Measurements from ENCODE around the gene SYNDIG1L.
A peak's percentile ranks its signal among the peaks of the same experiment; 100 is the strongest.
"Not testable (repeated sequence)": the region's sequence is repeated elsewhere in the genome, so short reads cannot be mapped to it uniquely, and the experiment has no call there.

Gene SYNDIG1L

DNA sequence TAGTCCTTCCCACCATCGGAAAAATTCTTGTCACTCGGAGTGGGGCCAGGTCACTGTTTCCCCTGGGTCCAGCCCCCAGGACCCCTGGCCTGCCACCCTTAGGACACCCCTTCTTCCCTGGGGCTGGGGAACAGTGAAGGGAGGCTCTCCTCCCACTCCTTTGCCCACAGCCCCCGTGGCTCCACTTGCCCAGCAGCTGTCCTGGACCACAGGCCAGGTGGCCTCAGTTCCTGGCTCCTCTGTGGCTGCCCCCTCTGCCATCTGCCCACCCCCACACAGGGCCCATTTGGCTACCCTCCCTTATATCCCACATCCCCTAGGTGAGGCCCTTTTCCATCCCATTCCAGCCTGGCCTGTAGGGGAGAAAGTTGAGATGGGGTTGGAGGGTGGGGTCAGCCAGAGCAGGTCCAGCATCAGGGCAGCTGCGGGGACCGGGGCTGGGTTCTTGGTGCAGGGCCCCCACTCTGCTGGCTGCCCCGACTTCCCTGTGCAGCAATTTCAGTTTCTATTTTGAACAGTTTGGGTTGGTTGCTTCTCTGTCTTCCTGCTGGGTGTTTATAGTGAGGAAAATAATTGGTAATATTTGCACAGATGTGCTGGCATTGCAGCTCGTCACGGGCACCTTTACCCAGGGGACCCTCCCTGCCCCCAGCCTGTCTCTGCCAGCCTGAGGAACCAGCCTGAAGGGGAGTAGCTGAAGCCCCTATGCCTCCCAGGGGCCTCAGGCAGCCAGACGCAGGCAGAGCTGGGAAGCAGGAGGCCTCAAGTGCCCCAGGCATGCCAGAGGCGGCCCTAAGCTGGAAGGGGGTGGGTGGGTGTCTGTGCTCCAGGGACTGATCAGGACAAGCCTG is 23.4 kb downstream of the SYNDIG1L start:
- no peak for DNase-seq

DNA sequence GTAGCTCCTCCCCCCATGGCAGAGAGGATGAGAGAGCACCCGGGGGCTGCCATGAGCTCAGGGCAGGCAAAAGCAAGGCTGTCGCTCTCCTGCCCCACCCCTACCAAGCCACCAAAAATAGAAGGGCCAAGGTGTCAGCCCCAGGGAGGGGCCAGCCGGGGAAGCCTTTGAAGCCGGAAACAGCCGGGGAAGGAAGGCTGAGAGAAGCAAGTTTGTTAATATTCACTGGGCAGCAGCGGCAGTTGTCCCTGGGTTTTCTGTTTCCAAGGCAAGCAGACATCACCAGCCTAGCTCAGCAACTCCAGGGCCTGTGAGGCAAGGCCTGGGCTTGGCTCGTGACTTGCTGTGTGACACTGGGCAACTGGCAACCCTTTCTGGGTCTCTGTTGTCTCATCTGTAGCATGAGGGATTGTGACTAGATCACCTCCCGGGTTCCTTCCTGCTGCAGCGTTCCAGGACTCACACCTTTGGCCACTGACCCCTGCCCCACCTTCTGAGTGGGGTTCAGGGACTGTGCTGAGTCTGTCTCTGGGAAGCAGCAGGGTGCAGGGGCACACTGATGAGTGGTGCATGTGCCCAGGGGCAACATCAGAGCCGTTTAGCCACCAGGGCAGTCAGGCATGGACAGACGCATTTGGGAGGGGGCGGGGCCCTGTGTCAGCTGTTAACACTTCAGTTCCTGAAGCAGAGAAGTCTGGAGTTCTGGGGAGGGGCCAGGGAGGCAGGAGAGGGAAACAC is 24.3 kb downstream of the SYNDIG1L start:
- no peak for DNase-seq

DNA sequence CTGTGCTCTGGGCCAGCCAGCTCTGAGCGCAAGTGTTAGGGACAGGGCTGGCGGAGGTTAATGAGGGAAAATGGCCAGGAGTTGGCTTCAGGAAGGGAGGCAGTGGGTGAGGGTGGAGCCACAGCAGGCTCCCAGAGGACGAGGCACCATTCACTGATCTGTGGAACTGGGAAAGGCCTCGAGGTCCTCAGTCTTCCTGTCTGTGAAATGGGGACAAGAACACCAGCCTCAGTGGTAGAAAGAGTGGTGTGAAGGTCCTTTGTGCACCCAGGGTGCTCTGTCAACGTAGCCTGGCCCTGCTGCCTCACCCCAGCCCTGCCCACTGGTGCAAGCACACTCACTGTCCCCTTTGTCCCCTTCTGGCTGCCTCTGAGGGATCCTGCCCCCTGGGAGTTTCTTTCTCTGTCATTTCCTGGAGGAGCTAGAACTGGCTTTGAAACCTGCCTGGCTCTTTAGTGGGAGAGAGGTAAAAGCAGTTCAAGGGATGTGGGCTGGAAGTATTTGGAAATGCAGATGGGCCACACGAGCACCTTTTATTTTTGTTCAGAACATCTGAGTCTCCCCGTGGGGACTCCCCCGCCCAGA is 25.0 kb downstream of the SYNDIG1L start:
- DNase-seq = no peak

DNA sequence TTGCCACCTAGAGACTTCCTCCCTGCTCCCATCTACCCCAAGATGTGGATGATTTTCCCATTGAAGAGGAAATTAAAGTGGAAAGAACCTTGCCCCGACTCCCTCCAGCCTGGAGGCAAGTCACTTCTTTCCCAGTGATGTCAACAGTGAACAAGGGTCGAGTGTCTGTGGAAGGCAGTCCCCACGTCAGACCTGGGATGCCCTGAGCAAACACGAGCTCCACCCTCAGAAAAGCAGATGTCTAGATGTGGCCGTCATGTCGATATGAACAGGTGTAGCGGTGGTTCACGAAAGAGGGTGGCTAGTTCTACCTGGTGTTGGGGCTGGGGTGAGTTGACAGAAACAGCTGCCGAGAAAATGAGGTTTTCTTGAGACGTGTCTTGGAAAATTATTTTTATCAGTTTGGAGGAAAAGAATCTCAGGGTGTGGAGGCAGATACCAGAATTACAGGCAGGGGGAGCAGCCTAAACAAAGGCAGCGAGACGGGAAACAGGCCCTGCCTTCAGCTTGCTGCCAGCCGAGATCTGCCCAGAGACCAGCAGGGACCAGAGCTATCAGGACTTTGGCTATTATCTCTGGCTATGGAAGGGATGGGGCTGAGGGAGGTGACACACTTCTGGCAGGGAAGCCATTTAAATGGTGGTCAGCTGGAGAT is 25.9 kb downstream of the SYNDIG1L start:
- DNase-seq = no peak

DNA sequence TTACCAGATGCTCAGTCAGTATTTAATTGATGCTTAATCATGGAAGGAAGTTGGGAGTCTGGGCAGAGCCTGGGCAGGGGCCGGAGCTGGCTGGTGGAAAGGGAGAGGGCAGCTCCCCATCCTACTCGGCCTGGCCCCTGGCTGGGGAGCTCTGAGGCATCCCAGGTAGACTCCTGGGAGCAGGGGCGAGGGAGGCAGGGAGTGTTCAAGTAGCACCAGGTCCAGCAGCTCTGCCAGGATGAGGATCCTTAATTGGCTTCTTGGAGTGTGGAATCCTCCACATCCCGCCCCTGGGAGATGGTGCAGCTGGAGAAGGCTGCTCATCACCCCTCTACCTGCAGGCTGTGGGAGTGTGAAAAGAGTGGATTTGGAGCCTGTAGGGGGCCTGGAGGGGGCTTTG is 30.9 kb downstream of the SYNDIG1L start:
- no peak for DNase-seq

DNA sequence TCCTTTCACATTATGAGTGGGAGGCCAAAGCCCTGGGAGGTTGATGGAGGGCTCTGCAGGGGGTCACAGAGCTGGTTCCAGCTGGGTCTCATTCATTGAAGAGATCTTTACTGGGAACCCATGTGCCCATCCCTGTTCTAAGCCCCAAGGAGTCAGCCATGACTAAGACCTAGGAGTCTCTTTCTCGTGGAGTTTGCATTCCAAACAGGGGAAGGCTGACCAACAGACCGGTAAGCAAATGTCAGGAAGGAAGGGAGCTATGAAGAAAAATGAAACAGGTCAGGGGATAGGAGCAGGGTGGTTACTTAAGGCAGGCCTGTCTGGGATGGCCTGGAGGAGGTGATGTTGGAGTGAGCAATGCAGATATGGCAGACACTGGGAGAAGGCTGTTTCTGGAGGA is 31.5 kb downstream of the SYNDIG1L start:
- DNase-seq = no peak

DNA sequence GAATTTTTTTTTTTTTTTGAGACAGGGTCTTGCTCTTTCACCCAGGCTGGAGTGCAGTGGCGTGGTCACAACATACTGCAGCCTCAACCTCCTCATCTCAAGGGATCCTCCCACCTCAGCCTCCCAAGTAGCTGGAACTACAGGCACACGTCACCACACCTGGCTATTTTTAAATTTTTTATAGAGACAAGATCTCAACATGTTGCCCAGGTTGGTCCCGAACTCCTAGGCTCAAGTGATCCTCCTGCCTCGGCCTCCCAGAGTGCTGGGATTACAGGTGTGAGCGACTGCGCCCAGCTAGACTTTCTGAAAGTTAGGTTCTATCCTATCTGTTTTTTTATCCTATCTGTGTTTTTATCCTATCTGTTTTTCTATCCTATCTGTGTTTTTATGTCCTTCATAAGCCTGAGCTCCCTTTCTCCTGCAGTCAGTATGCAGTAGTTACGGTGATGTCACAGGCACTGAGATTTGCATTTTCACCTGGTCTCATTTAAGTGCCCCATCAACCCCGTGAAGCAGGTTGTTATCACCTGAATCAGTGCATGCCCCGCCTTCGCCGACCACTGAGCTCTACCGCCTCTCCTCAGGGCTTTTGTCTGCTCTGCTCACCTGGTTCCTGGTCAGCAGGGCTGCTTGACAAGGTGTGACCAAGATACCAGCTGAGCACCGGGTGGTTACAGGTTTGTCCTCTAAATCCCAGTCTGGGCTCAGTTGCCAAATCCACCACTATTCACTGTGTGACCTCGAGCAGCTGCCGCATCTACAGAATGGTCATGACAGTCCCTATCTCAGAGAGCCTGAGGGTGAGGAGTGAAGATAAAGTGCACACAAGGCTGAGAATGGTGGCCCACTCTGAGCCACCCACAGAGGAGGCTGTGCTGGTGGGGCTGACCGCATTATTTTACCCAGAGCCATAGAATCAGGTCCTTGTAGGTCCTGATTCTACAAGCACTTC is 33.1 kb downstream of the SYNDIG1L start:
- no peak for DNase-seq

DNA sequence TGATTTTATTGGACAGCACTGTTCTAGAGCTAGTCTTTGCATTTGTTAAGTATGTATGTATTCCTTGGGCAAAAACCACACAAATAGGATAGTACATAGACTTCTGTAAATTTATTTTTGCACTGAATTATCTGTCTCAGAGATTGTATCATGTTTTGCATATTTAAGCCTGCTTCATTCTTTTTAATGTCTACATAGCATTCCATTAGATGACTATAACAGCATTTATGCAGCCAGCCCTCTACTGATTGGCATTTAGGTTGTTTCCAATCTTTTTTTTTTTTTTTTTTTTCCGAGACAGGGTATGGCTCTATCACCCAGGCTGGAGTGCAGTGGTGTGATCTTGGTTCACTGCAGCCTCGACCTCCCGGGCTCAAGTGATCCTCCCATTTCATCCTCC is 34.5 kb downstream of the SYNDIG1L start:
- no peak for DNase-seq

DNA sequence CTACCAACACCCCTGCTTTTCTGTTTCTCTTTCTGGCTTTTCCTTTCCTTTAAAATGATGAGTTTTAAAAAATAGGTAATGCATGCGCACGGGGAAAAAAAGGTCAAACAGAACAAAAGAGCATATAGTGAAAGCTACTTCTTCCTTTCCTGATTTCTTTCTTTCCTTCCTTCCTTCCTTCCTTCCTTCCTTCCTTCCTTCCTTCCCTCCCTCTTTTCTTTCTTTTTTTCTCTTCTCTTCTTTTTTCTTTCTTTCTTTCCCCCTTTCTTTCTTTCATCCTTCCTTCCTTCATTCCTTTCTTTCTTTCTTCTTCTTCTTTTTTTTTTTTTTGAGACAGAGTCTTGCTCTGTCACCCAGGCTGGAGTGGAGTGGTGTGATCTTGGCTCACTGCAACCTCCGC is 35.5 kb downstream of the SYNDIG1L start:
- not testable (repeated sequence) for DNase-seq

DNA sequence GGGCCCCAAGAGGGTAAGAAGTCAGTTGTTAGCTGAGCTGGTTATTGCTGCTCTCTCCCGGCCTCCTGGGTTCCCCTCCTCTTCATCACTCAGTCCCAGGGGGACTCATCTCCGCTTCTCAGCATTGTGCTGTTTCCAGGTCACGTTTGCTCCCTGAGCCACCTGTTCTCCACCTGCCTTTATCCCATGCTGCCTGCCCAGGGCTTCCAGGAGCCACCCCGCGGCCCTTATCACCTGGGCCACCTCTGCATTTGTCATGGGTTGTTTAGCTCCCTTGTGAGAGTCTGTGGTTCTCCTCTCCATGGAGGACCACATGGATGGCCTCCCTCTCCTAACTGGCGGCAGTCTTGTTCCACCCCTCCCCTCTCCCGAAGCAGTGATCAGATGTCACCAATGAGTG is 36.0 kb downstream of the SYNDIG1L start:
- no peak for DNase-seq

DNA sequence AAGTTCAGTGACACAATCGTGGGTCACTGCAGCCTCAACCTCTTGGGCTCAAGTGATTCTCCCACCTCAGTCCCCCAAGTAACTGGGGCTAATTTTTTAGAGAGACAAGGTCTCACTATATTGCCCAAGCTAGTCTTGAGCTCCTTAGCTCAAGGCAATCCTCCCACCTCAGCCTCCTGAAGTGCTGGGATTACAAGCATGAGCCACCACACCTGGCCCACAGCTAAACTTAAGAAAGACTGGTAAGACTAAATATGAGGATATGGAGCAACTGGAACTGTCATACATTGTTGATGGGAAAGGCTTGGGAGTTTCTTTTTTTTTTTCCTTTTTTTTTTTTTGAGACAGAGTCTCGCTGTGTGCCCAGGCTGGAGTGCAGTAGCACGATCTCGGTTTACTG is 43.8 kb downstream of the SYNDIG1L start:
- no peak for DNase-seq

DNA sequence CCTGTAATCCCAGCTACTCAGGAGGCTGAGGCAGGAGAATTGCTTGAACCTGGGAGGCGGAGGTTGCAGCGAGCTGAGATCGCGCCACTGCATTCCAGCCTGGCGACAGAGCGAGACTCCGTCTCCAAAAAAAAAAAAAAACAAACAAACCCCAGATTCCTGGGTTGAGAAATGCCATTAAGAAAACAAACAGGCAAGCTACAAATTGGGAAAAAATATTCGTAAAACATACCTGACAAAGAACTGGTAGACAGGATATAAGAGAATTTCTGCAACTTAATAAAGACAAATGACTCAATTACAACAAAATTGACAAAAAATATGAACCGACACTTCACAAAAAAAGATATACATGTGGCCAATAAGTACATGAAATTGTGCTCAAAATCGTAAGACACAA is 44.4 kb downstream of the SYNDIG1L start:
- DNase-seq = not testable (repeated sequence)

DNA sequence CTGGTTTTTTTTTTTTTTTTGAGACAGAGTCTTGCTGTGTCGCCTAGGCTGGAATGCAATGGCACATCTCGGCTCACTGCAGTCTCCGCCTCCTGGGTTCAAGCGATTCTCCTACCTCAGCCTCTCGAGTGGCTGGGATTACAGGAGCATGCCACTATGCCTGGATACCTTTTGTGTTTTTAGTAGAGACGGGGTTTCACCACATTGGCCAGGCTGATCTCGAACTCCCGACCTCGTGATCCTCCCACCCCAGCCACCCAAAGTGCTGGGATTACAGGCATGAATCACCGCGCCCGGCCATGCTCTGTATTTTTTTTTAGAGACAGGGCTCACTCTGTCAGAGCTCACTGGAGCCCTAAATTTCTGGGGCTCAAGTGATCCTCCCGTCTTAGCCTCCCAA is 45.2 kb downstream of the SYNDIG1L start:
- DNase-seq = no peak

DNA sequence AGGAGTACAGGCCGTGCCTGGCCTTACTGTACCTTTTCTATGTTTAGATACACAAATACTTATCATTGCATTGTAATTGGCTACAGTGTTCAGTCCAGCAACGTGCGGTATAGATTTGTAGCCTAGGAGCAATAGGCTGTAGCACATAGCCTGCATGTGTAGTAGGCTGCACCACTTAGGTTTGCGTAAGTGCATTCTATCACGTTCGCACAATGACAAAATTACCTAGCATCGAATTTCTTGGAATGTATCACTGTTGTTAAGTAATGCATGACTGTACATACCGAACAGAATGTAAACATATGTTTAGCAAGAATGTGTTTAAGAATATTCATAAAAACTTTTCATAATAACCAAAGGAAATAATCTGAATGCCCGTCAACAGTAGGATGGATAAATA is 45.8 kb downstream of the SYNDIG1L start:
- DNase-seq = no peak

DNA sequence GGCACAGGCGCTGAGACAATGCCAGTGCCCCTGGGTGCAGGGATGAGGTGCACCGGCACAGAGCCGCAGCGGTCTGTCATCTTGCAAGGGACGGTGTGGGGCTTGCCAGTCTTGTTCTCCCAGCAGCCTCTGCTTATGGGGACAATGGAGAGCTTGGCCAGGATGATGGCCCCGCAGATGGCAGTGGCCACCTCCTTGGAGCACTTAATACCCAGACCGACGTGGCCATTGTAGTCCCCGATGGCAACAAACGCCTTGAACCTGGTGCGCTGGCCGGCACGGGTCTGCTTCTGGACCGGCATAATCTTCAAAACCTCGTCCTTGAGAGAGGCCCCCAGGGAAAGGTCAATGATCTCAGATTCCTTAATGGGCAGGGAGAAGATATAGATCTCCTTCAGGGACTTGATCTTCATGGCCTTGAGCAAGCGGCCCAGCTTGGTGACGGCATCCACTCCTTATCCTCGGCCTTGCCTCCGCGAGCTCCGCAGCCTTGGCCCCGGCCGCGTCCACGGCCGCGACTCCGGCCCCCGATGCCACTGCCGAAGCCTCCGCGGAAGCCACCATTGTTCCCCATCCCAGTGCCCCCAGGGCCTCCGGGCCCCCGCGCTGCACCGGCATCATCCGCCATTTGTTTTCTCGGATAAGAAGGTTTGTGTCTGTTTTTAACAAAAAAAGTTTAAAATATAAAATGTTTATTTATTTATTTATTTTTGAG is 47.9 kb downstream of the SYNDIG1L start:
- DNase-seq = no peak

DNA sequence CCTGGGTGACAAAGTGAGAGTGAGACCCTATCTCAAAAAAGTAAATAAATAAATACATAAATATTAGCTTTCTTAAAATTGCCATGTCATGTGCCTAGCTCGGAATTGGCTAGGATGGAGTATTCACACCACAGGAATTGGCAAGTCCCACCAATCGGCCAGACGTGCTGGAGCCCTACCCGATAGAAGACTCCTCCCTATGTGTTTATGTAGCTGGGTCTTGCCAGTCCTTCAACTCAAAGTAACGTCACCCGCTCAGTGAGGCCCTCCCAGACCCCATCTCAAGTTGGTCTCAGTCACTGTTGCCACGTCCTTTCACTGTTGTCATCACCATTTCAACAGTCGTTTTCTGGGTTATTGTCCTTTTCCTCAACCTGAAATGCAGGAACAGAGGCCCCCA is 57.6 kb downstream of the SYNDIG1L start:
- DNase-seq = no peak

DNA sequence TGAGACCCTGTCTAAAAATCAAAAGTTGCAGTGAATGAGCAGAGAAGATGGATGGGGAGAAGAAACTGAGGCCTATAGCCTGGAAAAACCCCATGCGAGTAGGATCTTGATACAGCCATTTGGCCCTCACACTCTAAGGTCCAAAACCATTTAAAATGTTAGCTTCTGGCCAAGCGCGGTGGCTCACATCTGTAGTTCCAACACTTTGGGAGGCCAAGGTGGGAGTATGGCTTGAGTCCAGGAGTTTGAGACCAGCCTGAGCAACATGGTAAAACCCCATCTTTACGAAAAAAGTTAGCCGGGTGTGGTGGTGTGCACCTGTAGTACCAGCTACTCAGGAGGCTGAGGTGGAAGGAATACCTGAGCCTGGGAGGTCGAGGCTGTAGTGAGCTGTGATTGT is 58.0 kb downstream of the SYNDIG1L start:
- no peak for DNase-seq

DNA sequence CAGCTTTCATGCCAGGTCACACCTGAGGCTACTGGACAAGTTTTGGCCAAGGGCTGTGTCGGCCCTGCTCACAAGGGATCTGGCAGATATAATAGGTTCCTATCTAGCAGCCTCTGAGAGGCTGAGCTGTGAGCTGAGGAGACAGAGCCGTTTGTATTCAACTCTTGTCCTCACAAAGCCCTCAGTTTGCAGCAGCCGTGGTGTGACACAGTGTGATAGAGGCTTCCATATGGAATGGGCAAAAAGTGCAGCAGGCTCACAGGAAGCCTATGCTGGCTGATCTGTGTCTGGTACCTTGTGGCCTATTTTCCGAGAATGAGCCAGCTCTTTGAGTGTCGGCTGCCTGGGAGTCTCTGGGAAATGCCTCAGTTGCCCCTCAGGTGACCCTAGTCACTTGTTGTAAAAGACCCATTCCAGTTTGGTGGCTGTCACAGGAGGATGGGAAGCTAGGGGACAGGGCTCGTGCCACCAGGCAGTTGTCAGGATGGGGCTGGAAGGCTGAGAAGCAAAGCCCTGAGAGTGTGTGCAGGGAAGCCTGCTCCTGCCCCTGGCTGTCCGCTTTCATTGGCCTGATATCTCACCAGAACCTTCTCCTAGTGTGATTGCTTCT is 61.6 kb downstream of the SYNDIG1L start:
- DNase-seq = no peak

DNA sequence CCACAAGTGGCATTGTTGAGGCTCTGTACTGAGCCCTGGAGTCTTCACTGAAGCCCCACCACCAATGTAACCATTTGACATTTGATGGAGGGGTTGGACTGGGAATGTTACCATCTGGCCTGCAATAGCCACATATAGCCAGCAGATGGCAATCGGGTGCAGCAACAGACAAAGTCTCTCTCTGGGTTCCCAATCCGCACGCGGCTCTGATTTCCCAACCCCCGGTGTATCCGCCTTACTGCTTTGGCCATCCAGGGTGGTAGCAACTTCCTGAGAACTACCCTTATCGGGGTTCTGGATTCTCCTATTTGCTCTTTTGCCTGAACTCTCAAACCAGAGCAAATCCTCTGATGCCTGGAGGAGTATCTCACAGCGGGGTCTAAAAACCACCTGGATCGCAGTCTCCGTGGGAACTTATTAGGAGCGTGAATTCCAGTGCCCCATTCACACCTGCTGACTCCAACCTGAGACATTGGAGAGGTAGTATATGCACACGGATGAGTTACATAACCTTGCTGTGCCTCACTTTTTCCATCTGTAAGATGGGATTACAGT is 63.6 kb downstream of the SYNDIG1L start:
- DNase-seq = peak; percentile 74

DNA sequence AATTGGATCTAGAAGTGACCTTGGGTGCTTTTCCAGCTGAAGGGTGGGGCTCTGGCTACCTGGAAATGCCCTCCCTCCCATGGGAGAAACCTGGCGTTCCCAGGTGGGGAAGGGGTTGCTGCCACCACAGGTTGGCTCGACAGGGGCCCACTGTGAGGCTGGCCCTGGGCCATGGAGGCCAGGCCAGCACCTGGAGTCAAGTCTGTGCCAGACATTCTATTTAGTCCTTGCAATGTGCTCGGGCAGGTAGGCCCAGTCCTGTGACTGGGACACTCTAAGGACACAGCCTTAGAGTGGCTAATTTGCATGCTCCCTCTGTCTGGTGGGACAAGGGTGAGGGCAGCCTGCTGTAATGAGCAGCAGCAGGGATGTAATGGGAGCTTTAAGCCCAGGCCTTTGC is 65.8 kb downstream of the SYNDIG1L start:
- DNase-seq = no peak

Measured in NCI-H1105 (cell line).